Measurements from ENCODE around the gene USP11.
A peak's percentile ranks its signal among the peaks of the same experiment; 100 is the strongest.

Gene USP11

DNA sequence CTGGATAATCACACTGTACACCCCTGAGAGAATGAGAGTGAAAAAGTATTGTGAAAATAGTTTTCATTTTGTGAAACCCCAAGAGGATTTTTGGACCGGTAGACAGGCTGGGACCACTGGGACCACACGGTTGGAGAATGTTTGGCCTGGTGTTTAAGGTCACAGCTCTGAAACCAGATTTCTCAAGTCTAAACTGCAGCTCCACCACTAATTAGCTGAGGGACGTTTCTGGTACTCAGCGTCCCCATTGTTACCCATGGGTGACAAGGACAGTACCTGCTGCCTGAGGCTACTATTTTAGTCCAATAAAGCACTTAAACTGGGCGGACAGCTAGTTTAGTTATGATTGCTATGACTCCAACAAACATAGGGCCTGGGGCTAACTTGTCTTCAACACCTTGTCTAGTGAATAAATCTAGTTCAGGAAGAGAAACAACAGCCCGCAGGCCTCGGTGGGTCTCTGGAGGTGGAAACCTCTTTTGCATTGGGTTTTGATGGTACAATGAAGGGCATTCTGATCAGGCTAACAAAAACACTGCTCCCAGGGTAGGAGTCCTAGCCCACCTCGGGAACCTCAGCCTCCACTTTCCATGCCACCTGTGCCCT is 509 bp upstream of the USP11 start:
- no peaks in the 10 kb centered on the region for H3K9me3 ChIP-seq (ENCODE audit: low read depth, low read length)
- DNase-seq (ENCODE audit: low read depth, low spot score): no peak
- peak overlapping the region; percentile 82 for H3K9ac ChIP-seq (ENCODE audit: insufficient read length)
- H3K36me3 ChIP-seq (ENCODE audit: insufficient read depth, low read length): peaks cover 14% of the 10 kb centered on the region; the same call in 1 of the 2 replicates
- H3K4me3 ChIP-seq: peak overlapping the region; percentile 87
- TF ChIP-seq FOXP2 (optimal IDR thresholded peaks at IDR 0.05; ENCODE audit: control extremely low read depth, extremely low read length, insufficient read depth): no peak
- no peak for TF ChIP-seq POLR2AphosphoS5 (IDR thresholded peaks at IDR 0.05; ENCODE audit: borderline replicate concordance, low read depth, low read length)
- TF ChIP-seq EZH2 (IDR thresholded peaks at IDR 0.05): no peak
- peak overlapping the region; percentile 92 for H3K27ac ChIP-seq

DNA sequence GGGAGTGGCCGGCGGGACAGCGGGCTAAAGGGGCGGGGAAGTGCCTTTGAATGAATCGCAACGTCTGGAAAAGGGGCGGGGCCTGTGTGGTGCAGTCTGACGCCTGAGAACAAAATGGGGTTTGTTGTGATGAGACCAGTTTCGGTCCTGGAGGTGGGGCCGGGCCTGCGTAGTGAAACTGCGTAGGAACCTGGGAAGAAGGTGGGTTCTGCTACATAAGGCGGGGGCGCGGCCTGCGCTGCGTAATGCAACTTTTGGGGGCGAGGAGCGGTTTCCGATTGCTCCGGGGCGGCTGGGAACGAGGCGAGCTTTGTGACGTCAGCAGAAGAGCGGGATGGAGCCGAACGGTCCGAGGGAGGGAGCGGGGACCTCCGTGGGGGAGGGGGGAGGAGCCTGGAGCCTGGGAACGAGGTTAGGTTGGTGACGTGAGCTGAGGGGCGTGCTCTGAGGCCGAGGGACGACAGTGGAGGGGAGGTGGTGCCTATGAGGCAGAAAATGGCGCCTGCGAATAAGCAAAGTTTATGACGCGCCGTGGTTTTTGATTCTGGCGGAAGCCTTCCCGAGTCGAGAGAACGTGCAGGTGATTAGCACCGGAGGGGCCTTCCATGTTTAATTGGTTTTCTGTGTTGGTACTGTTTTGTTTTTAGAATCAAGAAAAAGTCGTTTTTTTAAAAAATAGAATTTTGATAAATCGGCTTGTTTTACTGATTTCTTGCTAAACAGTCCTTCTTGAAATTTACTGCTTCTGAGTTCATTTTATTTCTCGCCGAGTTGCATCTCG is 714 bp downstream of the USP11 start:
- Histone ChIP-seq H3K9ac (ENCODE audit: insufficient read length) (peak overlapping the region; percentile 98), H3K4me3 (peak overlapping the region; percentile 87), H3K36me3 (ENCODE audit: insufficient read depth, low read length) (peaks cover 9% of the 10 kb centered on the region; the same call in 1 of the 2 replicates), H3K9me3 (ENCODE audit: low read depth, low read length) (no peaks in the 10 kb centered on the region), H3K27ac (peak overlapping the region; percentile 92)
- peak; percentile 80 for DNase-seq (ENCODE audit: low read depth, low spot score)
- TF ChIP-seq POLR2AphosphoS5 (IDR thresholded peaks at IDR 0.05; ENCODE audit: borderline replicate concordance, low read depth, low read length) (0 out of 2 replicates have a peak, but pooled peaks have one; percentile 19), EZH2 (IDR thresholded peaks at IDR 0.05) (no peak), FOXP2 (optimal IDR thresholded peaks at IDR 0.05; ENCODE audit: control extremely low read depth, extremely low read length, insufficient read depth) (peak; percentile 14)

GRCh38 chrX:47234583-47234982 is 1.8 kb downstream of the USP11 start:
- Histone ChIP-seq H3K9ac (ENCODE audit: insufficient read length) (peak overlapping the region; percentile 98), H3K27ac (peak overlapping the region; percentile 92; the same call in 1 of the 2 replicates), H3K9me3 (ENCODE audit: low read depth, low read length) (no peaks in the 10 kb centered on the region), H3K4me3 (peak overlapping the region; percentile 87), H3K36me3 (ENCODE audit: insufficient read depth, low read length) (peaks cover 8% of the 10 kb centered on the region; the same call in 1 of the 2 replicates)
- TF ChIP-seq POLR2AphosphoS5 (IDR thresholded peaks at IDR 0.05; ENCODE audit: borderline replicate concordance, low read depth, low read length): no peak
- TF ChIP-seq EZH2 (IDR thresholded peaks at IDR 0.05): no peak
- TF ChIP-seq FOXP2 (optimal IDR thresholded peaks at IDR 0.05; ENCODE audit: control extremely low read depth, extremely low read length, insufficient read depth): no peak
- DNase-seq (ENCODE audit: low read depth, low spot score): no peak

GRCh38 chrX:47235691-47236103 is 2.9 kb downstream of the USP11 start:
- H3K27ac ChIP-seq: peak overlapping the region; percentile 12
- H3K9ac ChIP-seq (ENCODE audit: insufficient read length): no peak overlapping the region
- TF ChIP-seq FOXP2 (optimal IDR thresholded peaks at IDR 0.05; ENCODE audit: control extremely low read depth, extremely low read length, insufficient read depth) (no peak), EZH2 (IDR thresholded peaks at IDR 0.05) (no peak), POLR2AphosphoS5 (IDR thresholded peaks at IDR 0.05; ENCODE audit: borderline replicate concordance, low read depth, low read length) (no peak)
- no peak for DNase-seq (ENCODE audit: low read depth, low spot score)
- H3K36me3 ChIP-seq (ENCODE audit: insufficient read depth, low read length): peaks cover 19% of the 10 kb centered on the region; the same call in 1 of the 2 replicates
- no peak overlapping the region for H3K4me3 ChIP-seq
- no peaks in the 10 kb centered on the region for H3K9me3 ChIP-seq (ENCODE audit: low read depth, low read length)

DNA sequence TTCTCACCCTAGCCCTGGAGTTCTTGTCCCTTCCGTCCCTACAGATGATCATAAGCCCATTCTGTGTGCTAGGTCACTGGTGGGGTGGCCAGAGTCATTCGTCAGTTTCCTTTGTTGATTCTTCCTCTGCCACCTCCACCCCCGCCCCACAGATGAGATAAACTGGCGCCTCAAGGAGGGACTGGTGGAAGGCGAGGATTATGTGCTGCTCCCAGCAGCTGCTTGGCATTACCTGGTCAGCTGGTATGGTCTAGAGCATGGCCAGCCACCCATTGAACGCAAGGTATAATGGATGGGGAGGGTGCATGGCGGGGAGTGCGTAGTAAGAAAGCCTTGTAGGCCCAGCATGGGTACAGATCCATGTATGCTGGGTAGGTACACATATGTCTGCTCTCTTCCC is 6.4 kb downstream of the USP11 start:
- Histone ChIP-seq H3K9me3 (ENCODE audit: low read depth, low read length) (no peaks in the 10 kb centered on the region), H3K36me3 (ENCODE audit: insufficient read depth, low read length) (peaks cover 45% of the 10 kb centered on the region; the same call in 1 of the 2 replicates), H3K4me3 (no peak overlapping the region), H3K27ac (no peak overlapping the region), H3K9ac (ENCODE audit: insufficient read length) (no peak overlapping the region)
- TF ChIP-seq FOXP2 (optimal IDR thresholded peaks at IDR 0.05; ENCODE audit: control extremely low read depth, extremely low read length, insufficient read depth) (no peak), EZH2 (IDR thresholded peaks at IDR 0.05) (no peak), POLR2AphosphoS5 (IDR thresholded peaks at IDR 0.05; ENCODE audit: borderline replicate concordance, low read depth, low read length) (no peak)
- no peak for DNase-seq (ENCODE audit: low read depth, low spot score)

DNA sequence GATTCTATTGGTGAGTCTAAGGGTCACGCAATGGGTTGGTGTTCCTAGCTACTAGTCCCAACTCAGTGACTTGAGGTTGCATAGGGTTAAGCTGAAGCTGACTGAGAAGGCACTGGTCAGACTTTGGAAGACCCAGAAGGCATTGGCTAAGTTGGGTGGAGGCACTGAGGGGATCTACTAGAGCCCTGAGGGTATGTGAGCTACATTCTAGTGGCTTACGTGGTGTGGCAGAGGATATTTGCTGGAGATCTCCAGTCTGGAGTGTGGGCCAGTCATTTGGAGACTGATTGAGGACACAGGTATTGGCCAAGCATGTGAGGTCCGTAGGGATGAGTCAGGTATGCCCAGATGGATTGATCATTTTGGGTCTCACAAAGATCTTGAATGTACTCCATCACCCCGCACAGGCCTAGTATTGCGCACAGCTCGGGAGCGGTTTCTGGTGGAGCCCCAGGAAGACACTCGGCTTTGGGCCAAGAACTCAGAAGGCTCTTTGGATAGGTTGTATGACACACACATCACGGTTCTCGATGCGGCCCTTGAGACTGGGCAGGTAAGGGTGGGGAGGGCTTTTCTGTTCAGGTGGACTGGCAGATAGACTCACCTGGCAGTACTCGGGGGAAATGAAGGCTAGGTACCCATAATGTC is 7.2 kb downstream of the USP11 start:
- no peak for TF ChIP-seq EZH2 (IDR thresholded peaks at IDR 0.05)
- no peak for TF ChIP-seq POLR2AphosphoS5 (IDR thresholded peaks at IDR 0.05; ENCODE audit: borderline replicate concordance, low read depth, low read length)
- no peak for TF ChIP-seq FOXP2 (optimal IDR thresholded peaks at IDR 0.05; ENCODE audit: control extremely low read depth, extremely low read length, insufficient read depth)
- no peaks in the 10 kb centered on the region for H3K9me3 ChIP-seq (ENCODE audit: low read depth, low read length)
- H3K36me3 ChIP-seq (ENCODE audit: insufficient read depth, low read length): peaks cover 45% of the 10 kb centered on the region; the same call in 1 of the 2 replicates
- H3K9ac ChIP-seq (ENCODE audit: insufficient read length): no peak overlapping the region
- no peak overlapping the region for H3K27ac ChIP-seq
- no peak for DNase-seq (ENCODE audit: low read depth, low spot score)
- no peak overlapping the region for H3K4me3 ChIP-seq

DNA sequence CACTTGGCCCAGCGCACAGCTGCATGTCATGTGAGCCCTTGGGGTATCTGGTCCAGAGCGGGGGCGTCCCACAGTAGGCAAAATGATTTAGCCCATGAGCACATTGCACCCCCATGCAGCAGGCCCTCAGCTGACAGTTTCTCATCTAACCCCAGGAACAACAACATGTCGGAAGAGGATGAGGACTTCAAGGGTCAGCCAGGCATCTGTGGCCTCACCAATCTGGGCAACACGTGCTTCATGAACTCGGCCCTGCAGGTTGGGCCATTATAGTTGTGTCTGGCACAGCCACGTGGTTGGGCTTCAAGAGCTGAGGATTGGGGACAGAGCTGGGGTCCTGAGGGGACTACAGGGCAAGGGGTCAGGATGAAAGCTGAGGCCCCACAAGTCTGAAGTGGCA is 7.8 kb downstream of the USP11 start:
- H3K4me3 ChIP-seq: no peak overlapping the region
- no peaks in the 10 kb centered on the region for H3K9me3 ChIP-seq (ENCODE audit: low read depth, low read length)
- no peak overlapping the region for H3K9ac ChIP-seq (ENCODE audit: insufficient read length)
- H3K27ac ChIP-seq: no peak overlapping the region
- no peak for TF ChIP-seq FOXP2 (optimal IDR thresholded peaks at IDR 0.05; ENCODE audit: control extremely low read depth, extremely low read length, insufficient read depth)
- TF ChIP-seq POLR2AphosphoS5 (IDR thresholded peaks at IDR 0.05; ENCODE audit: borderline replicate concordance, low read depth, low read length): no peak
- TF ChIP-seq EZH2 (IDR thresholded peaks at IDR 0.05): no peak
- H3K36me3 ChIP-seq (ENCODE audit: insufficient read depth, low read length): peaks cover 48% of the 10 kb centered on the region; the same call in 1 of the 2 replicates
- no peak for DNase-seq (ENCODE audit: low read depth, low spot score)

All from SK-N-MC (cell line).